ENCODE measurements around the gene WNK2. TPM values are rescaled to one million over a fixed set of nuclear protein-coding genes. Genes with fewer than 3 reads are reported as not detected.
A peak's percentile ranks its signal among the peaks of the same experiment; 100 is the strongest.

WNK2 gene
- polyA plus RNA-seq, 3 donors: 0.40 TPM; not detected in 2

- Histone ChIP-seq H3K9me3 (replicated peaks in 1 of 2; ENCODE audit: control insufficient read depth in 1 of 2, insufficient read depth in 1 of 2, low read length in 2 of 2) (no peaks in the 10 kb centered on the region), H3K79me2 (ENCODE audit: insufficient read depth, low read length) (no peaks in the 10 kb centered on the region), H3K27ac (ENCODE audit: low read depth in 1 of 2, low read length in 2 of 2) (no peak overlapping the region), H3K4me3 (replicated peaks in 1 of 3; ENCODE audit: low read depth in 2 of 3, low read length in 3 of 3) (no peak overlapping the region), H3K4me2 (replicated peaks; ENCODE audit: extremely low read depth, low read length, poor library complexity, severe bottlenecking) (no peak overlapping the region), H4K20me1 (ENCODE audit: insufficient read depth, low read length) (no peaks in the 10 kb centered on the region), H3K36me3 (replicated peaks in 1 of 2; ENCODE audit: control insufficient read depth in 1 of 2, insufficient read depth in 2 of 2, low read length in 2 of 2) (no peaks in the 10 kb centered on the region), H2AFZ (ENCODE audit: insufficient read depth, low read depth, low read length, poor library complexity, severe bottlenecking) (no peak overlapping the region), H3K9ac (ENCODE audit: insufficient read depth, low read length, poor library complexity, severe bottlenecking) (no peak overlapping the region), H3K4me1 (ENCODE audit: control insufficient read depth in 1 of 2, insufficient read depth in 2 of 2, low read length in 2 of 2) (peaks cover 6 to 10% of the 10 kb centered on the region in 2 donors), H3K27me3 (ENCODE audit: control insufficient read depth in 2 of 2, insufficient read depth in 2 of 2, low read length in 2 of 2) (no peaks in the 10 kb centered on the region)
- Mint-ChIP-seq H3K27ac (peak overlapping the region in 1 of 7 donors; percentile 6), H3K4me1 (peaks cover 10% of the 10 kb centered on the region), H3K27me3 (ENCODE audit: low read depth in 3 of 3) (peaks cover 2 to 10% (median 3%) of the 10 kb centered on the region in 3 donors), H3K9me3 (peaks cover 0 to 3% (median 0%) of the 10 kb centered on the region in 7 donors), H3K4me3 (no peak overlapping the region), H3K36me3 (no peaks in the 10 kb centered on the region)
- intact Hi-C loops (cut with micrococcal nuclease): no loop called here
- WGBS (ENCODE audit: insufficient coverage): 88% methylated on average over 5 of the region's 11 CpGs
- no peak for TF ChIP-seq CTCF (IDR thresholded peaks at IDR 0.05)
- DNase-seq: no peak
Measured at GRCh38 chr9:93156475-93157008, 27.4 kb upstream of the WNK2 start.

- Mint-ChIP-seq H3K4me1 (peaks cover 10% of the 10 kb centered on the region), H3K27me3 (ENCODE audit: low read depth in 3 of 3) (peaks cover 3 to 13% (median 8%) of the 10 kb centered on the region in 3 donors), H3K4me3 (no peak overlapping the region), H3K27ac (peak overlapping the region in 2 of 7 donors; percentile 58 to 65), H3K9me3 (peaks cover 0 to 3% (median 0%) of the 10 kb centered on the region in 7 donors), H3K36me3 (no peaks in the 10 kb centered on the region)
- peaks cover 6 to 10% of the 10 kb centered on the region in 2 donors for H3K4me1 ChIP-seq (ENCODE audit: control insufficient read depth in 1 of 2, insufficient read depth in 2 of 2, low read length in 2 of 2)
- no peaks in the 10 kb centered on the region for H3K9me3 ChIP-seq (replicated peaks in 1 of 2; ENCODE audit: control insufficient read depth in 1 of 2, insufficient read depth in 1 of 2, low read length in 2 of 2)
- H3K27ac ChIP-seq (ENCODE audit: low read depth in 1 of 2, low read length in 2 of 2): no peak overlapping the region
- no peaks in the 10 kb centered on the region for H3K27me3 ChIP-seq (ENCODE audit: control insufficient read depth in 2 of 2, insufficient read depth in 2 of 2, low read length in 2 of 2)
- WGBS (ENCODE audit: insufficient coverage): 25% methylated on average over 15 of the region's 19 CpGs
- H4K20me1 ChIP-seq (ENCODE audit: insufficient read depth, low read length): no peaks in the 10 kb centered on the region
- no peaks in the 10 kb centered on the region for H3K36me3 ChIP-seq (replicated peaks in 1 of 2; ENCODE audit: control insufficient read depth in 1 of 2, insufficient read depth in 2 of 2, low read length in 2 of 2)
- DNase-seq: peak; percentile 70 to 82 (median 75)
- peak overlapping the region; percentile 54 for H2AFZ ChIP-seq (ENCODE audit: insufficient read depth, low read depth, low read length, poor library complexity, severe bottlenecking)
- no peaks in the 10 kb centered on the region for H3K79me2 ChIP-seq (ENCODE audit: insufficient read depth, low read length)
- TF ChIP-seq CTCF (IDR thresholded peaks at IDR 0.05): peak; percentile 97
- no peak overlapping the region for H3K4me3 ChIP-seq (replicated peaks in 1 of 3; ENCODE audit: low read depth in 2 of 3, low read length in 3 of 3)
- no peak overlapping the region for H3K9ac ChIP-seq (ENCODE audit: insufficient read depth, low read length, poor library complexity, severe bottlenecking)
- intact Hi-C loops (cut with micrococcal nuclease): loop anchor here (2.0 to 5.0 kb wide), 3 partner anchors 142 to 802 kb away; no protein-coding TSS in a partner anchor
- H3K4me2 ChIP-seq (replicated peaks; ENCODE audit: extremely low read depth, low read length, poor library complexity, severe bottlenecking): no peak overlapping the region
Measured at GRCh38 chr9:93159601-93160471, 24.1 kb upstream of the WNK2 start.

Data from CD14-positive monocyte (primary cell).